GM23248 (cell line): Measurements from ENCODE around the gene TCF7L2.

Source experiments
- EZH2 ChIP-seq: fragments of 200-600 bp; sonication (generic); IDR thresholded peaks from 2 replicates; pipeline ENCODE4 v1.6.1; 2018; ENCODE audit warnings: antibody characterized with exemption, mild to moderate bottlenecking; ENCODE audit not compliant: insufficient read depth, poor library complexity, severe bottlenecking
- EZH2phosphoT487 ChIP-seq: fragments of 200-600 bp; sonication (generic); IDR thresholded peaks from 2 replicates; pipeline ENCODE4 v1.6.1; 2018; ENCODE audit warnings: antibody characterized with exemption, moderate library complexity, mild to moderate bottlenecking, low read depth; ENCODE audit not compliant: insufficient read depth

DNA sequence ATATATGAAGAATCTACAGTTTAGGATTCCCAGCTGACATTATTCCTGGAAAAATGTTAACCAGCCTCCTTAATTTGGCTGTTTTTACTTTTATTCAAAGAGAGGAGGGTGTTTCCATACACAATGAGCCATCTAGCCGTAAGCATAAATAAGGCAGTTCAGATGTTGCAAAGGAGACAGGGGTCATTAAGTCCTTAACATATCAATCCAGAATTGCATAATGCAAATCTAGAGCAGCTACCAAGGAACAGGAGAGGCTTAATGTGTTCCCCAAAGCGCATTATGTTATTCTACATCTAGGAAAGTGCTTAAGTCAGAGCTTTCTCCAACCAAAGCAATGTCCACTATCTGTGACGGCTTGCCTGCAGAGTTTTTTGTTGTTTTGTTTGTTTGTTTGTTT lies 32.4 kb upstream of the TCF7L2 start:
- TF ChIP-seq EZH2: no peak
- no peak for TF ChIP-seq EZH2phosphoT487
